SK-N-SH (cell line): ENCODE measurements around the gene CUX1. TPM values are rescaled to one million over a fixed set of nuclear protein-coding genes. Genes with fewer than 3 reads are reported as not detected.

Experiments
- CTCF ChIA-PET: fragments of 300-600, 350-600 bp; formaldehyde crosslinking; extraction: SDS; loops from one replicate; lab custom pipeline; 2021; lab: Yijun Ruan, JAX
- POLR2A ChIA-PET: fragments of 350-600 bp; sonication (Branson Sonifier 250); formaldehyde crosslinking; extraction: SDS; loops from one replicate; lab custom pipeline; 2020; ENCODE audit warnings: antibody characterized with exemption, inconsistent platforms; lab: Yijun Ruan, JAX
- DNase-seq: peaks from one replicate; pipeline ENCODE4 v3.0.0; 2012
- H2AFZ ChIP-seq: fragments of 200-600 bp; sonication (generic); 2 replicates; pipeline ENCODE4 v1.8.1; 2016; ENCODE audit warnings: antibody characterized with exemption, mild to moderate bottlenecking, low read depth
- H3F3A ChIP-seq: fragments of 200-600 bp; sonication (generic); replicated peaks from 2 replicates; pipeline ENCODE3; 2016; ENCODE audit warnings: antibody characterized with exemption, mild to moderate bottlenecking; ENCODE audit not compliant: insufficient read depth
- H3K27ac ChIP-seq, 2 experiments: fragments of 200-500 bp in 1 of 2; fragments of 200-600 bp in 1 of 2; sonication (Bioruptor generic) in 1 of 2; sonication (generic), shearing (Covaris generic) in 1 of 2; 2 replicates each; pipeline versions ENCODE4 v1.5.1 to v1.6.1; 2014 to 2016; ENCODE audit warnings: low read depth in 2 of 2, inconsistent platforms in 1 of 2, low read length in 1 of 2, mild to moderate bottlenecking in 1 of 2, mixed read lengths in 1 of 2
- H3K27me3 ChIP-seq: fragments of 200-600 bp; sonication (generic), shearing (Covaris generic); 2 replicates; pipeline ENCODE4 v1.6.1; 2016; ENCODE audit warnings: mixed run types; ENCODE audit not compliant: insufficient read depth
- H3K36me3 ChIP-seq, 2 experiments: fragments of 200-500 bp in 1 of 2; fragments of 200-600 bp in 1 of 2; sonication (Bioruptor generic) in 1 of 2; sonication (generic) in 1 of 2; replicated peaks in 1 of 2; 2 replicates each; pipeline versions ENCODE3 to v1.5.1; 2014 to 2016; ENCODE audit warnings: low read length in 1 of 2, mild to moderate bottlenecking in 1 of 2; ENCODE audit not compliant: insufficient read depth in 2 of 2, control insufficient read depth in 1 of 2
- H3K4me1 ChIP-seq, 2 experiments: fragments of 200-500 bp in 1 of 2; fragments of 200-600 bp in 1 of 2; sonication (Bioruptor generic) in 1 of 2; sonication (generic), shearing (Covaris generic) in 1 of 2; 2 replicates each; pipeline versions ENCODE4 v1.5.1 to v1.6.1; 2014 to 2016; ENCODE audit warnings: low read depth in 1 of 2, low read length in 1 of 2, mixed run types in 1 of 2; ENCODE audit not compliant: insufficient read depth in 2 of 2, control insufficient read depth in 1 of 2
- H3K4me2 ChIP-seq: fragments of 200-600 bp; sonication (generic), shearing (Covaris generic); 2 replicates; pipeline ENCODE4 v1.6.1; 2017; ENCODE audit warnings: mixed run types
- H3K4me3 ChIP-seq, 2 experiments: fragments of 200-500 bp in 1 of 2; fragments of 200-600 bp in 1 of 2; sonication (Bioruptor generic) in 1 of 2; sonication (generic), shearing (Covaris generic) in 1 of 2; 2 replicates each; pipeline versions ENCODE4 v1.5.1 to v1.8.1; 2014 to 2016; ENCODE audit warnings: low read depth in 2 of 2, inconsistent platforms in 1 of 2, low read length in 1 of 2, mild to moderate bottlenecking in 1 of 2, mixed read lengths in 1 of 2, moderate library complexity in 1 of 2
- H3K79me2 ChIP-seq: fragments of 200-600 bp; sonication (generic); 2 replicates; pipeline ENCODE4 v1.8.1; 2017; ENCODE audit warnings: mild to moderate bottlenecking; ENCODE audit not compliant: insufficient read depth
- H3K9ac ChIP-seq: fragments of 200-600 bp; sonication (generic); 2 replicates; pipeline ENCODE4 v1.6.1; 2017; ENCODE audit warnings: mixed run types
- H3K9me2 ChIP-seq: fragments of 200-600 bp; sonication (generic); 2 replicates; pipeline ENCODE4 v1.6.1; 2017; ENCODE audit warnings: mixed run types
- H3K9me3 ChIP-seq: fragments of 200-600 bp; sonication (generic); 2 replicates; pipeline ENCODE4 v1.6.1; 2017; ENCODE audit warnings: mixed run types, mild to moderate bottlenecking, moderate library complexity
- H4K20me1 ChIP-seq: fragments of 200-600 bp; sonication (generic); 2 replicates; pipeline ENCODE4 v1.6.1; 2017; ENCODE audit warnings: mild to moderate bottlenecking, mixed run types; ENCODE audit not compliant: insufficient read depth
- ELF1 ChIP-seq: IDR thresholded peaks from 2 replicates; pipeline ENCODE4 v1.4.0; 2012
- EZH2phosphoT487 ChIP-seq: fragments of 200-600 bp; sonication (generic); IDR thresholded peaks from 2 replicates; pipeline ENCODE4 v1.6.1; 2017; ENCODE audit warnings: low read depth, mixed run types, mild to moderate bottlenecking, antibody characterized with exemption, moderate library complexity, borderline replicate concordance
- FOSL2 ChIP-seq: IDR thresholded peaks from 2 replicates; pipeline ENCODE4 v1.4.0; 2012; ENCODE audit warnings: low read depth, mild to moderate bottlenecking, moderate library complexity, borderline replicate concordance
- GABPA ChIP-seq: IDR thresholded peaks from 2 replicates; pipeline ENCODE4 v1.4.0; 2012; ENCODE audit warnings: low read depth, mild to moderate bottlenecking
- GATA2 ChIP-seq: sonication (generic); formaldehyde crosslinking; IDR thresholded peaks from 2 replicates; pipeline ENCODE4 v1.5.0; 2020; ENCODE audit warnings: mild to moderate bottlenecking, missing genetic modification reagents
- IRF3 ChIP-seq: fragments of 150-350 bp; IDR thresholded peaks from 2 replicates; pipeline ENCODE4 v1.6.1; 2016; ENCODE audit warnings: mild to moderate bottlenecking, low read depth, low read length
- PBX3 ChIP-seq: IDR thresholded peaks from 2 replicates; pipeline ENCODE4; 2012
- POLR2AphosphoS5 ChIP-seq: IDR thresholded peaks from 2 replicates; pipeline ENCODE4 v1.6.1; 2012; ENCODE audit warnings: low read depth, low read length
- TCF12 ChIP-seq: IDR thresholded peaks from 2 replicates; pipeline ENCODE4 v1.4.0; 2012
- WGBS: methylation state at CpG from one replicate; pipeline ENCODE4 v1.1.6; 2017; ENCODE audit warnings: low lambda C conversion rate; 5-methylcytosine and 5-hydroxymethylcytosine counted together
- polyA plus RNA-seq, 3 experiments: library from polyadenylated mRNA; depleted of rRNA; stranded (reverse); fragments of >200 nt; gene quantifications; 2 replicates each; pipeline ENCODE4 v1.2.3, GENCODE V29; 2012
- TF ChIP-seq, protein P1 (sequence below): fragments of 150-350 bp; IDR thresholded peaks from 2 replicates; pipeline ENCODE4 v1.6.1; 2017; ENCODE audit warnings: antibody characterized with exemption, low read length, low read depth, borderline replicate concordance
- TF ChIP-seq, protein P2 (sequence below): IDR thresholded peaks from 2 replicates; pipeline ENCODE4 v1.4.0; 2012; ENCODE audit warnings: low read depth, borderline replicate concordance
- TF ChIP-seq, protein P3 (sequence below): fragments of 200-600 bp; sonication (generic); IDR thresholded peaks from 2 replicates; pipeline ENCODE4 v1.6.1; 2017; ENCODE audit warnings: antibody characterized with exemption, mild to moderate bottlenecking, moderate library complexity
- TF ChIP-seq, protein P4 (sequence below): IDR thresholded peaks from 2 replicates; pipeline ENCODE4 v1.6.1; 2012; ENCODE audit warnings: mild to moderate bottlenecking, low read depth, low read length, moderate library complexity

The CUX1 gene
- polyA plus RNA-seq, 1 of the 3 experiments (the other 2 are of a cell fraction), result 68.6 TPM

DNA sequence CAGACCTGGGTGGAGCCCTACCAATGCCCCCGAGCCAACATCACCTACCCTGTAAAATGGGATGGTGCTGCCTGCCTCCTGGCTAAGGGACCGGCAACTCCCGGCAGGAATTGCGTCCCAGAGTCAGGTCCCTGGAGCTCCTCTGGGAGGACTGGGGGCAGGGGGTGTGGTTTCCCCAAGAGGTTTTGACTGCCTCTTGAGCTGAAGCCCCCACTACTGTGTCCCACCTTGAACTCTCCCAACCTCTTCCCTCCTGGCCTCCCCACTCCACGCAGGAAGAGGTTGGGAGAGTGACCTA, 470.5 kb downstream of the CUX1 start:
- Histone ChIP-seq H3K9ac (peak overlapping the region; percentile 63), H3K79me2 (no peaks in the 10 kb centered on the region)
- no peak for DNase-seq
- TF ChIP-seq POLR2AphosphoS5 (no peak), TCF12 (no peak), PBX3 (no peak), IRF3 (no peak), GATA2 (CRISPR knock-in tag) (no peak), ELF1 (no peak), EZH2phosphoT487 (no peak), FOSL2 (no peak)
- TF ChIP-seq, protein P1, sequence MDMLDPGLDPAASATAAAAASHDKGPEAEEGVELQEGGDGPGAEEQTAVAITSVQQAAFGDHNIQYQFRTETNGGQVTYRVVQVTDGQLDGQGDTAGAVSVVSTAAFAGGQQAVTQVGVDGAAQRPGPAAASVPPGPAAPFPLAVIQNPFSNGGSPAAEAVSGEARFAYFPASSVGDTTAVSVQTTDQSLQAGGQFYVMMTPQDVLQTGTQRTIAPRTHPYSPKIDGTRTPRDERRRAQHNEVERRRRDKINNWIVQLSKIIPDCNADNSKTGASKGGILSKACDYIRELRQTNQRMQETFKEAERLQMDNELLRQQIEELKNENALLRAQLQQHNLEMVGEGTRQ, result no peak
- TF ChIP-seq, protein P2, sequence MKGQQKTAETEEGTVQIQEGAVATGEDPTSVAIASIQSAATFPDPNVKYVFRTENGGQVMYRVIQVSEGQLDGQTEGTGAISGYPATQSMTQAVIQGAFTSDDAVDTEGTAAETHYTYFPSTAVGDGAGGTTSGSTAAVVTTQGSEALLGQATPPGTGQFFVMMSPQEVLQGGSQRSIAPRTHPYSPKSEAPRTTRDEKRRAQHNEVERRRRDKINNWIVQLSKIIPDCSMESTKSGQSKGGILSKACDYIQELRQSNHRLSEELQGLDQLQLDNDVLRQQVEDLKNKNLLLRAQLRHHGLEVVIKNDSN, result no peak
- TF ChIP-seq, all 33 proteins: peak for 0
- Histone ChIP-seq H3K4me2 (peak overlapping the region; percentile 99), H3K4me1 (peaks cover 0 to 36% of the 10 kb centered on the region in 2 experiments; a peak in 1 of 4 replicates), H3K9me2 (no peaks in the 10 kb centered on the region), H3F3A (no peaks in the 10 kb centered on the region), H3K36me3 (no peaks in the 10 kb centered on the region), H4K20me1 (peaks cover 27% of the 10 kb centered on the region; the same call in 1 of the 2 replicates), H3K9me3 (no peaks in the 10 kb centered on the region), H3K27me3 (no peaks in the 10 kb centered on the region), H2AFZ (peak overlapping the region; percentile 82; the same call in 1 of the 2 replicates), H3K4me3 (peak overlapping the region; percentile 89 to 96), H3K27ac (no peak overlapping the region; a peak in 1 of 4 replicates)
- ChIA-PET POLR2A (interaction anchor here (0.5 to 2.2 kb wide), 5 partner anchors 11 to 117 kb away, joined by 3 to 19 read pairs (median 3); partner anchors contain the start of gene PRKRIP1), CTCF (interaction anchor here (0.6 to 15.8 kb wide), 6 partner anchors 8 to 163 kb away, joined by 3 to 421 read pairs (median 10); partner anchors contain the start of gene PRKRIP1)
- WGBS, result 80% methylated on average over 2 of the region's 5 CpGs

GRCh38 chr7:102288285-102288930, 471.0 kb downstream of the CUX1 start:
- peaks cover 27% of the 10 kb centered on the region; the same call in 1 of the 2 replicates for H4K20me1 ChIP-seq
- no peak overlapping the region for H2AFZ ChIP-seq
- H3K36me3 ChIP-seq, result no peaks in the 10 kb centered on the region
- H3K9me3 ChIP-seq, result no peaks in the 10 kb centered on the region
- ChIA-PET CTCF (interaction anchor here (0.6 to 15.8 kb wide), 5 partner anchors 9 to 163 kb away, joined by 3 to 421 read pairs (median 16); partner anchors contain the start of gene PRKRIP1), POLR2A (interaction anchor here (0.5 to 2.2 kb wide), 3 partner anchors 103 to 116 kb away, joined by 3 to 19 read pairs (median 3); partner anchors contain the start of gene PRKRIP1)
- peak overlapping the region; percentile 99 for H3K4me2 ChIP-seq
- H3F3A ChIP-seq, result no peaks in the 10 kb centered on the region
- no peak for TF ChIP-seq GABPA
- TF ChIP-seq, protein P3, sequence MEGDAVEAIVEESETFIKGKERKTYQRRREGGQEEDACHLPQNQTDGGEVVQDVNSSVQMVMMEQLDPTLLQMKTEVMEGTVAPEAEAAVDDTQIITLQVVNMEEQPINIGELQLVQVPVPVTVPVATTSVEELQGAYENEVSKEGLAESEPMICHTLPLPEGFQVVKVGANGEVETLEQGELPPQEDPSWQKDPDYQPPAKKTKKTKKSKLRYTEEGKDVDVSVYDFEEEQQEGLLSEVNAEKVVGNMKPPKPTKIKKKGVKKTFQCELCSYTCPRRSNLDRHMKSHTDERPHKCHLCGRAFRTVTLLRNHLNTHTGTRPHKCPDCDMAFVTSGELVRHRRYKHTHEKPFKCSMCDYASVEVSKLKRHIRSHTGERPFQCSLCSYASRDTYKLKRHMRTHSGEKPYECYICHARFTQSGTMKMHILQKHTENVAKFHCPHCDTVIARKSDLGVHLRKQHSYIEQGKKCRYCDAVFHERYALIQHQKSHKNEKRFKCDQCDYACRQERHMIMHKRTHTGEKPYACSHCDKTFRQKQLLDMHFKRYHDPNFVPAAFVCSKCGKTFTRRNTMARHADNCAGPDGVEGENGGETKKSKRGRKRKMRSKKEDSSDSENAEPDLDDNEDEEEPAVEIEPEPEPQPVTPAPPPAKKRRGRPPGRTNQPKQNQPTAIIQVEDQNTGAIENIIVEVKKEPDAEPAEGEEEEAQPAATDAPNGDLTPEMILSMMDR, result peak; percentile 29
- TF ChIP-seq, protein P4, sequence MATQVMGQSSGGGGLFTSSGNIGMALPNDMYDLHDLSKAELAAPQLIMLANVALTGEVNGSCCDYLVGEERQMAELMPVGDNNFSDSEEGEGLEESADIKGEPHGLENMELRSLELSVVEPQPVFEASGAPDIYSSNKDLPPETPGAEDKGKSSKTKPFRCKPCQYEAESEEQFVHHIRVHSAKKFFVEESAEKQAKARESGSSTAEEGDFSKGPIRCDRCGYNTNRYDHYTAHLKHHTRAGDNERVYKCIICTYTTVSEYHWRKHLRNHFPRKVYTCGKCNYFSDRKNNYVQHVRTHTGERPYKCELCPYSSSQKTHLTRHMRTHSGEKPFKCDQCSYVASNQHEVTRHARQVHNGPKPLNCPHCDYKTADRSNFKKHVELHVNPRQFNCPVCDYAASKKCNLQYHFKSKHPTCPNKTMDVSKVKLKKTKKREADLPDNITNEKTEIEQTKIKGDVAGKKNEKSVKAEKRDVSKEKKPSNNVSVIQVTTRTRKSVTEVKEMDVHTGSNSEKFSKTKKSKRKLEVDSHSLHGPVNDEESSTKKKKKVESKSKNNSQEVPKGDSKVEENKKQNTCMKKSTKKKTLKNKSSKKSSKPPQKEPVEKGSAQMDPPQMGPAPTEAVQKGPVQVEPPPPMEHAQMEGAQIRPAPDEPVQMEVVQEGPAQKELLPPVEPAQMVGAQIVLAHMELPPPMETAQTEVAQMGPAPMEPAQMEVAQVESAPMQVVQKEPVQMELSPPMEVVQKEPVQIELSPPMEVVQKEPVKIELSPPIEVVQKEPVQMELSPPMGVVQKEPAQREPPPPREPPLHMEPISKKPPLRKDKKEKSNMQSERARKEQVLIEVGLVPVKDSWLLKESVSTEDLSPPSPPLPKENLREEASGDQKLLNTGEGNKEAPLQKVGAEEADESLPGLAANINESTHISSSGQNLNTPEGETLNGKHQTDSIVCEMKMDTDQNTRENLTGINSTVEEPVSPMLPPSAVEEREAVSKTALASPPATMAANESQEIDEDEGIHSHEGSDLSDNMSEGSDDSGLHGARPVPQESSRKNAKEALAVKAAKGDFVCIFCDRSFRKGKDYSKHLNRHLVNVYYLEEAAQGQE, result no peak
- H3K9ac ChIP-seq, result no peak overlapping the region
- H3K4me3 ChIP-seq, result peak overlapping the region; percentile 89 to 96
- 64% methylated on average over 10 of the region's 10 CpGs for WGBS
- H3K9me2 ChIP-seq, result no peaks in the 10 kb centered on the region
- peaks cover 0 to 36% of the 10 kb centered on the region in 2 experiments; a peak in 1 of 4 replicates for H3K4me1 ChIP-seq
- no peak overlapping the region for H3K27ac ChIP-seq
- no peaks in the 10 kb centered on the region for H3K79me2 ChIP-seq
- no peak for DNase-seq
- no peaks in the 10 kb centered on the region for H3K27me3 ChIP-seq
